Measurements from ENCODE around the gene SCD5.
"Not testable (repeated sequence)": the region's sequence is repeated elsewhere in the genome, so short reads cannot be mapped to it uniquely, and the experiment has no call there.

The SCD5 gene
- 0.09 to 6.6 (median 0.17) reads per million in 3 donors for total RNA-seq

DNA sequence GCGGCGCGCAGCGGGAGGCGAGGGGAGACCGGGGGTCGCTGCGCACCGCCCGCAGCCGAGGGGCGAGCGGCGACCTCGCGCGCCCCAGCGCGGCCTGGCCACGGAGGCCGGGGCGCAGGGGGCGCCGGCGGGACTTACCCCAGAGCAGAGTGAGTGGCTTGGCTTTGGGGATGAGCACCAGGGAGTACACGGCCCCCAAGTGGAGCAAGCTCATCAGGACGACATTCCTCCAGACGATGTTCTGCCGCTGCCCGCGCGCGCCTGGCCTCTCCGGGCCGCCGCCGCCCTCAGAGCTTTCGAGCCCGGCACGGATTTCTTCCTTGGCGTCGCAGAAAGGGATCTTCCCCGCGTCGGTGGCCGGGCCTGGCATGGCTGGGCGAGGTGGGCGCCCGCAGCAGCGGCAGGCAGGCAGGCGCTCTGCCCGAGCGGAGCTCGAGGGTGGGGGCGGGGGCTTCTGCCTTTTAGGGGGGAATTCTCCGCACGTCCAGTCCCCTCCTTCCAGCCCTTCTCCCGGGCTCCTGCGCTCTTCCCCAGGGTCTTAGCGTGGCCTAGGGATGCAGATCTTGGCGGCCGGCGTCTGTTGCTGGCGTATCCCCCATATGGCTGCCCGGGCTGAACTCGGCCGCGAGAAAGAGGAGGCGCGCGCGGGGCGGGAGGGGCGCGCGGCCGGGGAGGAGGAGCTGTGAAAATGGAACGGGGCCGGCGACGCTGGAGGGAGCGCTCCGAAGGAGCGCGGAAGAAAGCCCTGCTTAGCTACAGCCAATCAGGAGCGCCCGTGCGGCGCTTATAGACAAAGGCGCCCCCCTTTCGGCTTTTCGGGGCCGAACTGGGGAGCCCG, at the start of gene SCD5:
TSS of gene SCD5 (minus strand) at position 629 of the 838 bp plus-strand sequence. CDS start at position 370, 259 bp downstream.
- Histone ChIP-seq H3K36me3 (ENCODE audit: control insufficient read depth, insufficient read depth, low read length) (no peaks in the 10 kb centered on the region), H3K4me3 (ENCODE audit: insufficient read depth, low read depth, low read length, poor library complexity, severe bottlenecking) (peak within 1 kb of the TSS; percentile 68), H3K27ac (ENCODE audit: insufficient read depth, low read length, poor library complexity, severe bottlenecking) (no peak within 1 kb of the TSS), H3K4me1 (ENCODE audit: control insufficient read depth, insufficient read depth, low read length, poor library complexity, severe bottlenecking) (peaks cover 7% of the 10 kb centered on the region), H3K27me3 (replicated peaks; ENCODE audit: control insufficient read depth, insufficient read depth, low read length, poor library complexity, severe bottlenecking) (peaks cover 19% of the 10 kb centered on the region), H3K9me3 (ENCODE audit: control insufficient read depth, low read length) (no peaks in the 10 kb centered on the region)
- DNase-seq: peak in 1 of 3 donors; percentile 44

- no peak overlapping the region for H3K4me3 ChIP-seq (ENCODE audit: insufficient read depth, low read depth, low read length, poor library complexity, severe bottlenecking)
- H3K27ac ChIP-seq (ENCODE audit: insufficient read depth, low read length, poor library complexity, severe bottlenecking): no peak overlapping the region
- no peaks in the 10 kb centered on the region for H3K27me3 ChIP-seq (replicated peaks; ENCODE audit: control insufficient read depth, insufficient read depth, low read length, poor library complexity, severe bottlenecking)
- no peak for DNase-seq
- peaks cover 57% of the 10 kb centered on the region for H3K36me3 ChIP-seq (ENCODE audit: control insufficient read depth, insufficient read depth, low read length)
- H3K4me1 ChIP-seq (ENCODE audit: control insufficient read depth, insufficient read depth, low read length, poor library complexity, severe bottlenecking): no peaks in the 10 kb centered on the region
- H3K9me3 ChIP-seq (ENCODE audit: control insufficient read depth, low read length): no peaks in the 10 kb centered on the region
Observed at GRCh38 chr4:82842593-82842992, 44.0 kb upstream of the SCD5 start.

GRCh38 chr4:82839624-82840023, 41.0 kb upstream of the SCD5 start:
- Histone ChIP-seq H3K36me3 (ENCODE audit: control insufficient read depth, insufficient read depth, low read length) (peaks cover 50% of the 10 kb centered on the region), H3K4me1 (ENCODE audit: control insufficient read depth, insufficient read depth, low read length, poor library complexity, severe bottlenecking) (no peaks in the 10 kb centered on the region), H3K27me3 (replicated peaks; ENCODE audit: control insufficient read depth, insufficient read depth, low read length, poor library complexity, severe bottlenecking) (no peaks in the 10 kb centered on the region), H3K4me3 (ENCODE audit: insufficient read depth, low read depth, low read length, poor library complexity, severe bottlenecking) (no peak overlapping the region), H3K27ac (ENCODE audit: insufficient read depth, low read length, poor library complexity, severe bottlenecking) (no peak overlapping the region), H3K9me3 (ENCODE audit: control insufficient read depth, low read length) (no peaks in the 10 kb centered on the region)
- DNase-seq: no peak

GRCh38 chr4:82833696-82834313, 35.2 kb upstream of the SCD5 start:
- H3K36me3 ChIP-seq (ENCODE audit: control insufficient read depth, insufficient read depth, low read length): peaks cover 28% of the 10 kb centered on the region
- H3K4me1 ChIP-seq (ENCODE audit: control insufficient read depth, insufficient read depth, low read length, poor library complexity, severe bottlenecking): no peaks in the 10 kb centered on the region
- no peaks in the 10 kb centered on the region for H3K9me3 ChIP-seq (ENCODE audit: control insufficient read depth, low read length)
- no peak overlapping the region for H3K4me3 ChIP-seq (ENCODE audit: insufficient read depth, low read depth, low read length, poor library complexity, severe bottlenecking)
- H3K27me3 ChIP-seq (replicated peaks; ENCODE audit: control insufficient read depth, insufficient read depth, low read length, poor library complexity, severe bottlenecking): no peaks in the 10 kb centered on the region
- no peak for DNase-seq
- H3K27ac ChIP-seq (ENCODE audit: insufficient read depth, low read length, poor library complexity, severe bottlenecking): no peak overlapping the region

DNA sequence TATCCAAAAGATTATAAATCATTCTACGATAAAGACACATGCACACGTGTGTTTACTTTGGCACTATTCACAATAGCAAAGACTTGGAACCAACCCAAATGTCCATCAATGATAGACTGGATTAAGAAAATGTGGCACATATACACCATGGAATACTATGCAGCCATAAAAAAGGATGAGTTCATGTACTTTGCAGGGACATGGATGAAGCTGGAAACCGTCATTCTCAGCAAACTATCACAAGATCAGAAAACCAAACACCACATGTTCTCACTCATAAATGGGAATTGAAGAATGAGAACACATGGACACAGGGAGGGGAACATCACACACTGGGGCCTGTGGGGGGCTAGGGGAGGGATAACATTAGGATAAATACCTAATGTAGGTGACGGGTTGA, 34.5 kb upstream of the SCD5 start:
- not testable (repeated sequence) for DNase-seq; H3K4me3 ChIP-seq (ENCODE audit: insufficient read depth, low read depth, low read length, poor library complexity, severe bottlenecking); H3K4me1 ChIP-seq (ENCODE audit: control insufficient read depth, insufficient read depth, low read length, poor library complexity, severe bottlenecking); H3K27ac ChIP-seq (ENCODE audit: insufficient read depth, low read length, poor library complexity, severe bottlenecking); H3K9me3 ChIP-seq (ENCODE audit: control insufficient read depth, low read length); H3K27me3 ChIP-seq (replicated peaks; ENCODE audit: control insufficient read depth, insufficient read depth, low read length, poor library complexity, severe bottlenecking)
- H3K36me3 ChIP-seq (ENCODE audit: control insufficient read depth, insufficient read depth, low read length): peaks cover 29% of the 10 kb centered on the region

GRCh38 chr4:82825425-82825824, 26.8 kb upstream of the SCD5 start:
- Histone ChIP-seq H3K36me3 (ENCODE audit: control insufficient read depth, insufficient read depth, low read length) (peaks cover 64% of the 10 kb centered on the region), H3K9me3 (ENCODE audit: control insufficient read depth, low read length) (no peaks in the 10 kb centered on the region), H3K27me3 (replicated peaks; ENCODE audit: control insufficient read depth, insufficient read depth, low read length, poor library complexity, severe bottlenecking) (no peaks in the 10 kb centered on the region), H3K4me1 (ENCODE audit: control insufficient read depth, insufficient read depth, low read length, poor library complexity, severe bottlenecking) (no peaks in the 10 kb centered on the region), H3K27ac (ENCODE audit: insufficient read depth, low read length, poor library complexity, severe bottlenecking) (no peak overlapping the region), H3K4me3 (ENCODE audit: insufficient read depth, low read depth, low read length, poor library complexity, severe bottlenecking) (no peak overlapping the region)
- no peak for DNase-seq

DNA sequence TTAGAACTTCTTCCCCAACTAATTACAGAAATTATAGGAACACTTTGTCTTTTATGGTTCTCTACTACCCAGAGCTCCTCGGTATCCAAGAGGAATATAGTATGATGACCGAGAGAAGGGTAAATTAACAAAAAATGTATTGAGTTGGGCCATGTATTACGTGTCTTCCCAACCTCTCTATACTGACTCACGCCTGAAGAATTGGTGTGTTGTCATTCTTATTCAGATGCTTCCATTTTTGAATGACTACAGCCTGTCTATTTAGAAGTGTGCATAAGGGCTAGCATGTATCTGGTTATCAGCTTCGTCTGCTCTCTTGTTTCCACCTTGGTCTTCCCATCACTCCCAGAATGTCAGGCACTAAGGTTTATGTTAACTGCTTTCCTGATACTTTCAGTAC, 24.5 kb upstream of the SCD5 start:
- H3K27ac ChIP-seq (ENCODE audit: insufficient read depth, low read length, poor library complexity, severe bottlenecking): no peak overlapping the region

GRCh38 chr4:82820689-82821088, 22.1 kb upstream of the SCD5 start:
- Histone ChIP-seq H3K27me3 (replicated peaks; ENCODE audit: control insufficient read depth, insufficient read depth, low read length, poor library complexity, severe bottlenecking) (no peaks in the 10 kb centered on the region), H3K9me3 (ENCODE audit: control insufficient read depth, low read length) (no peaks in the 10 kb centered on the region), H3K36me3 (ENCODE audit: control insufficient read depth, insufficient read depth, low read length) (peaks cover 45% of the 10 kb centered on the region), H3K27ac (ENCODE audit: insufficient read depth, low read length, poor library complexity, severe bottlenecking) (no peak overlapping the region), H3K4me3 (ENCODE audit: insufficient read depth, low read depth, low read length, poor library complexity, severe bottlenecking) (no peak overlapping the region), H3K4me1 (ENCODE audit: control insufficient read depth, insufficient read depth, low read length, poor library complexity, severe bottlenecking) (no peaks in the 10 kb centered on the region)
- DNase-seq: no peak

More for the DNA sequence above, 24.5 kb upstream of the SCD5 start:
- Histone ChIP-seq H3K27me3 (replicated peaks; ENCODE audit: control insufficient read depth, insufficient read depth, low read length, poor library complexity, severe bottlenecking) (no peaks in the 10 kb centered on the region), H3K4me3 (ENCODE audit: insufficient read depth, low read depth, low read length, poor library complexity, severe bottlenecking) (no peak overlapping the region), H3K4me1 (ENCODE audit: control insufficient read depth, insufficient read depth, low read length, poor library complexity, severe bottlenecking) (no peaks in the 10 kb centered on the region), H3K36me3 (ENCODE audit: control insufficient read depth, insufficient read depth, low read length) (peaks cover 63% of the 10 kb centered on the region), H3K9me3 (ENCODE audit: control insufficient read depth, low read length) (no peaks in the 10 kb centered on the region)
- DNase-seq: no peak

DNA sequence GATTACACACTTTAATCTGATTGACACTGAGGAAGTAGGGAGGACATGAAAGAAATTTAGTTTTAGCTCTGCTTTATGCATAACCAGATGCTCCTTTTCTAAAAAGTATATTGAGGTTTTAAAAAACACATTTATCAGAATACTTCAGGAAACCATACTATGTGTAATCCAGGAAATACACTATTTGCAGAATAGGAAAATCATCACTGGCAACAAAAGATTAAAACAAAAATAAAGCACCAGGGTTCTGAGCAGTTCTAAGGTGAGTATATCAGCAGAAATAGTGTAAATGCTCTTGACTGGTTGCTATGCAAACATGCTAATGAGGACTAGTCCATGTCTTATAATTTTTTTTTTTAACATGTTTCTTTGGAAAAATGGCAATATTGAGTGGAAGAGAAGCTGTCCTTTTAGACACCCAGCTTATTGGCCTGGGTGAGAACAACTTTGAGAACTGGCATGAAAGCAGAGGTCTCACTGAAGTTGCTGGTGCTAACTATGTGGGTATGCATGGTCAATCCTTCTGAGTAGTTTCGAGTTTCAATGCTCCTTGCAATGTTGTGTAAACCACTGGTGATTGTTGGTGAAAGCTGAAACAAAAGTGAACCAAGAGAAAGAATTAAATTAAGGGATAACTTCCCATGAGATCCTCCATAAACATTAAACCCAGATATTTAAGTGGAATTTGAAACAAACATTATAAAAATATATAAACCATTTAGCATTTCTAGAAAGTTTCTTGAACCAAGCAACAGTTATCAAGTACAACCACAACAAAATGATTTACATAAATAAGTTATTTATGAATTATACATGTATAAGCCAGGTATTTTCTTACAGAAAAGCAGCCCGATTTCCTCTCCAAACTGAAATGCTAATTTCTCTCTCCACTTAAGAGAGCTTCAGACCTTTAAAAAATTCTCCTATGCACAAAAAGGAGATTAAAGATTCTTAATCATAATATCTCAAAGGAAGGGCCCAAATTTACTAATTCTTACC, 20.4 kb upstream of the SCD5 start:
- H3K36me3 ChIP-seq (ENCODE audit: control insufficient read depth, insufficient read depth, low read length): peaks cover 31% of the 10 kb centered on the region

More for the DNA sequence above, 20.4 kb upstream of the SCD5 start:
- Histone ChIP-seq H3K27me3 (replicated peaks; ENCODE audit: control insufficient read depth, insufficient read depth, low read length, poor library complexity, severe bottlenecking) (no peaks in the 10 kb centered on the region), H3K9me3 (ENCODE audit: control insufficient read depth, low read length) (no peaks in the 10 kb centered on the region), H3K4me3 (ENCODE audit: insufficient read depth, low read depth, low read length, poor library complexity, severe bottlenecking) (no peak overlapping the region), H3K27ac (ENCODE audit: insufficient read depth, low read length, poor library complexity, severe bottlenecking) (no peak overlapping the region), H3K4me1 (ENCODE audit: control insufficient read depth, insufficient read depth, low read length, poor library complexity, severe bottlenecking) (no peaks in the 10 kb centered on the region)
- DNase-seq: no peak

Data from effector memory CD4-positive, alpha-beta T cell (primary cell).